Activated gamma-delta T cell treated with Interleukin-2 at 50 U/mL for 16 hours (primary cell): ENCODE data around the gene LRMDA.
"Not testable (repeated sequence)": the region's sequence is repeated elsewhere in the genome, so short reads cannot be mapped to it uniquely, and the experiment has no call there.

Source experiments
- DNase-seq: peaks from one replicate; pipeline ENCODE4 v3.0.0-alpha.2; 2020

LRMDA gene

DNA sequence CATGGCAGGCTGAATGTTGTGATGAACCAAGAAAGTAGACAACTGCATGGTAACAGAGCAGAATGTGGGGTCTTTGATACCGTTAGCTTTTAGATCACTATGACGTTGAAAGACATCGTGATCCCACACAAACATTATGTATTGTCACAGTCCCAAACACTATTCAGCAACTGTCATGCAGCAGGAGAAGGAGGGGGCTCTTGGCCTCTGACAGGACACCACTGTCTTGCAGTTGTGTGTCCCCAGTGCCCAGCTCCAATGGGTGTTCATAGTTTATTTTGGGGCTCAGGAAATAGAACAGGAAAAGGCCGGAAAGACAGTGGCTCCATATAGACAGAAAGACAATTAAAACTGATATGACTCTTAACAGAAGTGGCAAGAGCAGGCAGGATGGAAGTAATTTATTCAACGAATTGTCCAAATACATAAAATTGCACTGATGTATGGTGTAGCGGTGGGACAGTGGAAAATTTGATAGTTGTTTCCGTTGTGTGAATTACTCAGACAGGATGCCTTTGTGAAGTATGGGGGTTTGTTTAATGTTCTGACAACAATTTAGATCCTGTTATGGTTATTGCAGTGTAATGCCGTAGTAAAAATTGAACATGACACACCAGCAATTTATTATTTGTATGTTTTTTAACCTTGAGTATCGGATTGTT is 292.0 kb downstream of the LRMDA start:
- no peak for DNase-seq

DNA sequence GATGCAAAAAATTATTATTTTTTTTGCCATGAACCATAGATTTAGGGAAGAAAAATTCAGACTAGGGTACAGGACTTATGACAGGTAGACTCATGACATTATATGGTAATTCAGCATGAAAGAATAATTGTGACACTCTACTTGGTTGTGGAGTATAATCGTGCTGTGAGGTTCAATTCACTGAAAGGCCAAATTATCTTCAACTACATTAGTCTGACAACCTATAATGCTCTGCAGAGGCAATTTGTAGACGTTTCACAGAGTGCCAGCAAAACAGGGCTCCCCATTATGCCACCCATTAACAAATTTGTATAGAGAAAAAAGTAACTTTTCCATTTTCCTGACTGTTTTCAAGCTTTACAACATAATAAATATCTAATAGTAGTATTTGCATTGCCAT is 292.6 kb downstream of the LRMDA start:
- no peak for DNase-seq

DNA sequence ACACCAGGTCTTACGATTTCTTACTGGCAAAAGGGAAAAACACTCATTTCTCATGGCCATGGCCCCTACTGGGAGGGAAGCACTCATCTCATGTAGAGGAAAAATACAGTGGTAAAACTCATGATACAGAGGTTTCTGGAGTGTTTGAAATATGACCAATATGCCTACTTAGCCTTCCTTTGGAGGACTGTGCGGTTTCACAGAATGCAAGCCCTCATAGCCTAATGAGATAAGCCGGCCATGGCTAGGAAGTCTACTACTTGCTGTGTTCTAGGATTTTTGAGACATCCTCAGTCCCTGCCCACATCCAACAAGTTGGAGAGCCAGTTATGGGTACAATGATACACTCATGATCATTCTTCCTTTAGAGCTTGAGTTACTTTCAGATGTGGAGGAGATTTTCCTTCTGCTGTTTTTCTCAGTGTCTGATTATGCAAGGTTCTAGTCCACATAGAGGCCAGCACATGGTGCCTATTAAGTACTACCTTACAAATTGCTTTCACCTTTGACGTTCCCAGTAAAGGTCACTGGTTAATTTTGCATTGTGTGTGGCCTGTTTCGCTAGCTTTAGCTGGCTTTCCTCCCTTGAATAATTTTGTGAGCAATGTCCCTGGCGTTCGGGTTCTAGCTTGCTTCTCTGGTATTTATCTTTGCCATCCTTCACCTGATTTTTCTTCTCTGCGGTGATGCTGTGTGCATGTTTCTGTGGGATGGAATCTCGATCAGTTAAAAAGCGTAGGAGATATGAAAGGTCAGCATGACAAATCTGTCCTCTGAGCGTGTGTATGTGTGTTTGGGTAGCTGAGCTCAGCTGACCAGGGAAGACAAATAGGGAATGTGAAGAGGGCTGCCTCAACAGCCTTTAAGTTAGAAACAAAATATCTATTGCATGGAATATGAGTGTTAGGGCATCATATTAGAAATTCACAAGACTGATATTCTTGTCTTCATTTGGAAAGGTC is 295.4 kb downstream of the LRMDA start:
- DNase-seq, result no peak

DNA sequence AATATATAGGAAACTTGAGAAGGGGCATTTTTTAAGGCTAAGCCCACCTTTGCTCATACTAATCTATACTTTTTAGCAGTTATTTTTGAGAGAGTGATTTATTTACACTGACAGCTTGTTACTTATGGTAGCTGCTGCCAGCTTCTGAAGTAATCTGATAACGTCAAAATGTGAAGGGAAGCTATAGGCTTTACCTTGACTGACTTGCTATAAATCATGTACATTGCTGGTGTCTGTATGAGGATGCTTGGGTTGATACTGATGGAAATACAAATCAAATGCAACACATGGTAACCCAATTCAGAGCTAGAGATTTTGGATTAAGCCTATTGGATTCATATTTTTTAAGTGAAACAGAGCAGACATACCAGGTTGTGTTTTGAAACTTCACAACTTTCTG is 299.4 kb downstream of the LRMDA start:
- DNase-seq, result no peak

DNA sequence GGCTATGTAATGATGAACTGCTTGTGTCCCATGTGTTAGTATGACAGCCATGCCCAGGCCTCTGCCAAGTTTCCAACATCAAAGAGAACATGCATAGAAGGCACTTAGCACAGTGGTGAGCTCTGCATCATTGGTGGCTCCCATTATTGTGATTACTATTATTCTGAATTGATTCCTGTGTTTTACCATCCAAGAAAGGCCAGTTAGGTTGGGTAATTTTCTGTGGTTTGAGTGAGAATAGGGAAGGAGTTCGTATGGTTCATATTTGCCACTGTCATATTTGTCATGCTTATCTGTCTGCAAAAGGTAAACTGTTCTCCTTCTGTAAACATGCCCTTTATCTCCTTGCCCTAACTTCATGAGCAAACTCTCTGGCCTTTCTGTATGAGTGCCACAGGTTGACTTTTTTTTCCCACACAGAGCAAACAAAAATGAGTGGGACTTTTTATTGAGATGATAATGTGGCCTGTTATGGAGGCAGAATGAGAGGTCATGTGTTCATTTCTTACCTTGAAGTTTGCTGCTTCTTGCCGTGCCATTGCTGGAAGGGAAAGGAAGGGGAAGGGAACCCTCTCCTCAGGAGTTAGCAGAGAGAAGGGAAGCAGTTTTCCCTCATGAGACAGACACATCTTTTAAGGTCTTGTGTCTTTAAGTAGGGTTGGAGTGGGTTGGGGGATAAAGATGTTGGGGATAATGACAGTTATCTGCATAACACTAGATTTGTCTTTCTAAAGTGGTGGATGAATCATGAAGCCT is 301.9 kb downstream of the LRMDA start:
- DNase-seq, result no peak

DNA sequence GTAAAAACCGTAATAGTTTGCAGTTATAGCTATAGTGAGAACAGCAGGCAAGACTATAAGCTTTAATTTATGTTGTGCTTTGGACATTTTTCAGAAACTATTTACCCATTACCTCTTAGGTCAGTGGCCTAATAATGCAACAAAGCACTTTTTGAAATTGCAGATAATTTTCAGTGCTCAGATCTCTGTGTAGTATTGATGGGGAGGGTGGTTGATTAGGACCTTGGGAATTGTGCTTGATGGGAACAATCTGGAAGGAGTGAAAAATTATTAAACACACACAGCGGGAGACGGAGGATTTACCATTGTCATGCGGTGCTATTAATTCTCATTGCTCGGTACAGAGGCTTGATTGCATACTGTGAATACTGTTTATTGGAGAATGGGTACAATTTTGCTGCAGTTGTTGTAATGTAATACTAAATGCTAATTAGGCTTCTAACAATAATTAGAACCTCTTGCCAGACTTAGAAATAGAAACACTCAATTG is 304.8 kb downstream of the LRMDA start:
- DNase-seq, result no peak

DNA sequence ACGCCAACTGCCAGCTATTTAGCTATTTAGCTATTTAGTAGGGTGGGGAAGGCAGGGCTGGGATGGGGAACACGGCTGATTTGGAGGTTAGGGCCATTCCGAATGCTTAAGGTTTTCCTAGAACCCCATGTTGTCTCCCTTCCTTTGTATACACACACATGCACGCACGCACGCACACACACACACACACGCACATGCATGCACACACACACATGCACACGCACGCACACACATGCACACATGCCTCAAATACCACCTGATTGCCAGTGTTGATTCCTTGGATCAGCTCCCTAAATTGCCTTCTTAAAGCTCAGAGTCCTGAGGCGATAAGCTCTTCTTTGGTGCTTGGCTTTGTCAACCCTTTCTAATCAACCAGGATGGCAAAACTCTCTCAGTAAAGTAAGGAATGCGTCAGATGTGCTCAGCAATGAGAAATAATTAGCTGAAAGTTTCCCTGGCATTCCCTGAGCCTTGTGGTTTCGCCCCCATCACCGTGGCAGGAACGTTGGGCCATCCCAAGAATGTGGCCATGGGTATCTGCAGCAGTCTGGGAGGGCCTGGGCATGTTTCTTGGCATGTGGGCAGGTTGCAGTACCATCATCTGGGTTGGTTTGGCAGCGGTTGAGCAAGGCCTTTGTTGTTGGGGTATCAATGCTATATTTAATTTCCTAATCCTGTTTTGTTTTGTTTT is 305.6 kb downstream of the LRMDA start:
- no peak for DNase-seq

DNA sequence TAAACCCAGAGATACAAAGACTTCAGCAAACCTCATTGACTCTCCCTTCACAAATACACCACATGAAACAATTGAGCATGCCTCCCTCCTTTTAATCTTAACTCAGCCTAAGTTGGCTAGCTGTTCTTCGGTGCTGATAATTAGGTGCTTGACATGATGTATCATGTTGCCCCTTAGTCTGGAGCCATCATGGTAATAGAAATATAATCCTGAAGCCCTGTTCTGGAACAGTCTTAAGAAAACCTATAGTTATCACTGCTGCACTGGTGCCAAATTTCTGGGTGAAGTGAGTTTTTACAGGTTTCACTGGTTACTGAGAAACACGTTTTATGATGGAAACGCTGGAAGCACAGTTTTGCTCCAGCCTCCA is 306.1 kb downstream of the LRMDA start:
- DNase-seq, result no peak

DNA sequence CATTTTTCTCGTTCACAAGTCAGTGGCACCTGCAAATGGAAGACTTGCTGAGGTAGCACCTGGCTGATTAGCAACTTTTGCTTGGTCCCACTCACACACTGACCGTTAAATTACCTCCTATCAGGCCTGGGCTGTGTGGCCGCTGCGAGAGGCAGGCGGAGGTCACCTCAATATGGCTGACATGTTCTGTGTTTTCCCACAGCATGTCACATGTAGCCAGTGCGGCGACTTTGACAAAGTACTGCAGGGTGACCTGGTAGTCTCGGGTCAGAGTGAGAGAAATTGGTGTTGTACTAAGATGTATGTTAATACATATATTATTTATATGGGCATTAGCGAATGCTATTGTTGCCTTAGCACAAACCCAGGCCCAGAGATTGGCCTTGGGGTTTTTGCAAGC is 307.5 kb downstream of the LRMDA start:
- no peak for DNase-seq

DNA sequence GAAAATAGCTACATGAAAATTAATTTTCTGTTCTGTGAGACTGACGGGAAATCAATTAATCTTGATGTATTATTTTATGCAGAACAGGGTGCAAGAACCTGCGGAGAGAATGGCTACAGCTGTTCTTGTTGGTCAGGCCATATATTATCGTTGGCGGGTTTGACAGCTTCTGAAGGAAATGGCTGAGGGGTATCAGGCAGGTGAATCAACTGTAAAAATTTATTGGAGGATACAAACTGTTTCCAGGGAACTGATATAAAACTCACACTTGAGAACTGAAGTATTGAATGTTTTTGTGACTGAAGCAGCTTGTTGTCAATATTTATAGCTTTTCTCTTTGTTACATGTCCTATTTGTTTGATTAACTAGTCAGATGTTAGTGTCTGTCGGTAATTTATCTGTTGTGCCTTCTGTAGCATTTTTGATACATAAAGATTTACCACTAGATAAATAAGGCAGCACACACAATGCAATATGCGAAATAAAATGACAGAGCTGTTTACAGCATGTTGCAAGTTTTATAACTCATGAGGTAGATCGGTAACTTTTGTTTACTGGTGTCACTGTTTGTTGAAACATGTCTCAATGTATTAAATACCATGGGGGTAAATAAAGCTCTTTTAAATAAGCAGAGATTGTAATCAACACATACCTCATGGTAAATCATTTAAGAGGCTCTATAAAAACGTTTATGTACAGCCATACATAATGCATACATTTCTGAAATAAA is 308.2 kb downstream of the LRMDA start:
- no peak for DNase-seq

DNA sequence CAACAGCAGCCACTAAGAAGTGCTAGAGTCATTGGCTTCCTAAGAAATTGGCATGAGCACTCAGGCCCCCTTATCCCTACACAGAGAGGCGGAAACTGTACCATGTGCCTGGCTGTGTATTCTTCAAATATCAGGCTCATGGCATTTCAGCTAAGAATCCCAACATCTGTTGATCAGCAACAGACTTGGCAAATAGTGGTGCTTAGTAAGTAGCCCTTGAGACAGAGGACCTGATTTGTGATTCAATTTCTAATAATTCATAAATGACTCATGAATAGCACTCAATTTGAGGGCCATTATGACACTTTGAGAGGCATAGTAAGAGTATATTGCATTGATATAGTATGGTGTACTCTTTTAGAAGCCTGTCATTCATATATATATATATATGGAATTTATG is 309.1 kb downstream of the LRMDA start:
- no peak for DNase-seq

DNA sequence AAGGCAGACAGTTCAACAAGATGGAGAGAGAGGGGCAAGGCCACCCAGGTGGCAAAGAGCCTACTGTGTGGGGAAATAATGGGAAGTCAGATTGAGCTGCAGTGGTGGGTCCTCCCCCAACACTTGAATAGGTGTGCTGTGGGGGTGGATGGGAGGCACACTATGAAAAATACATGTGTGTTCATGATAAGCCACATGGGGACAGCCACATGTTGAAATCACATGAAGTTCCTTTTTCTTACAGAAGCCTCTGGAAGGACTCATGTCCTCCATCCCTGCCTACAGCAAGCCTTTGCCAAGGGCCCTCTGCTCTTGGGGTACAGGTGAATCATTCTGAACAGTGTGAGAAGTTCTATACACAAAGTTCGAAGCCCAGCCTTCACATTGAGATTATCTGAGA is 310.9 kb downstream of the LRMDA start:
- DNase-seq, result no peak

DNA sequence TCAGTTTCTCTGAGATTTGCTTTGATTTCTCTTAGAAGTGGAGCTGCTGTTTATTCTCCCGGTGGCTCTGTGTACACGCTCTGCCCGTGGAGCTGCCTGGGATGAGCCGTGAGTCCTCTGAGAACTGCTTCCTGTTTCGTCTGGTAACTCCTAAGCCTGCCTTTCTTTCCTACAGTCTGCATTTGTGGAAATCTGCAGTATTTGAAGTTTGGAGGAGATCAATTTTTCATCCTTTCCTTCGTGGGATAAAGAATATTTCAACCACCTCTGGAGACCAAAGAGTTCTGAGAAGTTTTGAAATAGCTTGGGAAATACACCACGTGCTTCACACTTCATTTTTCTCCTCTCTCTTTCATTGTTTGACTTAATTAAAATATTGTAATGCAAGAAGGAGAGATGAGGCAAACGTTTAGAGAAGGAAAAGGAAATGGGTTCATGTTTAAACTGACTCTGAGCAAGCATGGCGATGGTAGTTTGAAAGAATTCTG is 311.9 kb downstream of the LRMDA start:
- DNase-seq, result no peak

DNA sequence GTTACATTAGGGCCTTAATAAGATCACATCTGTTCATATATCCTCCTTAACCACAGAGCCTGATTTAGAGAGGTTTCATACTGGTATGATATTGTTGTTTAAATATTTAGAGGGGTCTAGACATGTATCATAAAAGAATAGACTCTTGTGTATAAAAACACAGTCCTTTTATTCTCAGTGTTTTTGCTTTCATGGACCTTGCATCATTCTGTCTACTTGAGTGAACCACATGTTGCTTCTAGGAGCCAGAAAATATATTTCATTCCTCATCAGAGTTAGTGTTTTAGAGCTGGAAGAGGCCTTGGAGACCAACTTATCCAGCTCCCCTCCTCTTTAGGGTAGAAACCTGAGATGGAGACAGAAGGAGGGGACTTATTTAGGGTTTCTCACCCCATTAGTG is 312.8 kb downstream of the LRMDA start:
- no peak for DNase-seq

DNA sequence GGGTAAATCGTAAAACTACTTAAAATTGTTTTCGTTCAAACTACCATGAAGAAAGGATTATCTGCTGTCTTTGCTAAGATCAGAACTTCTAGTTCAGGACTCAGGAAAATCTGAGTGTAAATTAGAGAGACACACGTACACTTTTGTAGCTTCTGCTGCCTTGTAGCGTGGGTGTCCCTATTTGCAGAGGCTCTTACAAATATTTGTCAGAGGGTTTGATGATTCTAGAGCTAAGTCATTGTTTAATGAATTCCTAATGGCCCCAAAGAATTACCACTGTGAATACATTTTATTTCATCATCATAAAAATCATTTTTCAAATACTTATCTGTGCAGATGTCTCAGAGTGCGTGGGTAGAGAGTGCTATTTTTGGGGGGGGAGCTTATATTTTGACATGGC is 314.9 kb downstream of the LRMDA start:
- DNase-seq, result no peak

DNA sequence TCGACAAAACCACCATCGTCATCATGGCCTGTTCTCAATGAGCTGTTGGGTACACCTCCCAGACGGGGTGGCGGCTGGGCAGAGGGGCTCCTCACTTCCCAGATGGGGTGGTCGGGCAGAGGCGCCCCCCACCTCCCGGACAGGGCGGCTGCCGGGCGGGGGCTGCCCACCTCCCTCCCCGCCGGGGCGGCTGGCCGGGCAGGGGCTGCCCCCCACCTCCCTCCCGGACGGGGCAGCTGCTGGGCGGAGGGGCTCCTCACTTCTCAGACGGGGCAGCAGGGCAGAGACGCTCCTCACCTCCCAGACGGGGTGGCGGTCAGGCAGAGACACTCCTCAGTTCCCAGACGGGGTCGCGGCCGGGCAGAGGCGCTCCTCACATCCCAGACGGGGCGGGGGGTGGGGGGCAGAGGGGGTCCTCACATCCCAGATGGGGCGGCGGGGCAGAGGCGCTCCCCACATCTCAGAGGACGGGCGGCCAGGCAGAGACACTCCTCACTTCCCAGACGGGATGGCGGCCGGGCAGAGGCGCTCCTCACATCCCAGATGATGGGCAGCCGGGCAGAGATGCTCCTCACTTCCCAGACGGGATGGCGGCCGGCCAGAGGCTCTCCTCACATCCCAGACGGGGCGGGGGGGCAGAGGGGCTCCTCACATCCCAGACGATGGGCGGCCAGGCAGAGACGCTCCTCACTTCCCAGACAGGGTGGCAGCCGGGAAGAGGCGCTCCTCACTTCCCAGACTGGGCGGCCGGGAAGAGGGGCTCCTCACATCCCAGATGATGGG is 318.9 kb downstream of the LRMDA start:
- DNase-seq, result not testable (repeated sequence)

DNA sequence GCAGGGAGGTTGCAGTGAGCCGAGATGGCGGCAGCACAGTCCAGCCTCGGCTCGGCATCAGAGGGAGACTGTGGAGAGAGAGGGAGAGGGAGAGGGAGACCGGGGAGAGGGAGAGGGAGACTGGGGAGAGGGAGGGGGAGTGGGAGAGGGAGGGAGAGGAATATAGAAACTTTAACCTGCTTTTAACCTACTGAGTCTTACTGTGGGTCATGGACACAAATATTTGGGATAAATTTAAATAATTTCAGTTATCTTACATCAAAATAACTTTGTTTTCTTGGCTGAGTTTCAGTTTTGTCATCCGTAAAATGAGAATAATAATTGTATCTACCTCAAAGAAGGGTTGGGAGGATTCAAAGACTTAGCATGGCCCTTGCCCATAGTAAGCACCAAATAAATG is 319.8 kb downstream of the LRMDA start:
- DNase-seq, result no peak

DNA sequence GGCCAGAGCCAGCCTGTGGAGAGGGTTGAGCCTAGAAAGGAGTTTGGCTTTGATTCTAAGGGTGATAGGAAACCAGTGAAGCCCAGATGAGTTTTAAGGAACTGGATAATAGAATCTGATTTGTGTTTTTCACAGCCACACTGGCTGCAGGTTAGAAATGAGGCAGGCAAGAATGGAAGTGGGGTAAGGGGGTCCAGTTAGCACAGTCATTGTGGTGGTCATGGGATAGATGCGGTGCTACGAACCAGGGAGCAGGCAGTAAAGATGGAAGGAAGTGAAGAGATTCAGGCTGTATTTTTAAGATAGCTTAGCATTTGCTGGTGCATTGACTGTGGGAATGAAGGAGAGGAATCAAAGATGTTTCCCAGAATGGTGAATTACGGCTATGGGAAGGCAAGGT is 322.2 kb downstream of the LRMDA start:
- no peak for DNase-seq

DNA sequence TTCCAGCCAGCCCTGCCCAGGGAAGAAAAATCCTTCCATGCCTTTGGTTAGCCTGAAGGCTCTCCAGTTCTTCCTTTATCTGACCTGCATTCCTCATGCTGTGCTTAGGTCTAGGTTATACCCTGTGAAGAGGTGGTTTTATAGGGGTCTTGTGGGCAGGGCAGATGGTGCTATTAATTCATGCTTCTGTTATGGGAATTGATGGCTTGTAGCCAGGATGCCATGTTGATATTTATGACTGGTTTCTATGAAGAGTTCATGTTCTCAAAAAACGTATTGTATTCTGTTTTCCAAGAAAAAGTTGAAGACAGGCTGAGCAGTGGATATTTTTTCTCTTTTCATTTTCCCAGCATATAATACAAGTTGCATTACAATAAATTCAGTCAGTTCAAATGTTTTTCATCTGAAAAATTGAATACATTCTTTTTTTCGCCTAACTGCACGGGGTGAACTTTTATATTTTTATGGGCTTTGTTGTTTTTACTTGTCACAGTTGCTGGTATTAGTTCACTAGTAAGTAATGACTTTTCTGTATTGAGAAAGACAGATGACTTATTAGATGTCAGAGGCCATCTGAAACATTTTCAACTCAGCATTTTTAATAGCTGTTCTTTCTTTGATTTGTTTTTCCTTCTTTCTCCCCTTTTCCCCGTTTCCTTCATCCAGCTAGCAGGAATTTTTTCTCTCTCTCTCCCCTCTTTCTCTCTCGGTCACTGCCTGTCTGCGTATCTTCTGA is 322.8 kb downstream of the LRMDA start:
- DNase-seq, result no peak

DNA sequence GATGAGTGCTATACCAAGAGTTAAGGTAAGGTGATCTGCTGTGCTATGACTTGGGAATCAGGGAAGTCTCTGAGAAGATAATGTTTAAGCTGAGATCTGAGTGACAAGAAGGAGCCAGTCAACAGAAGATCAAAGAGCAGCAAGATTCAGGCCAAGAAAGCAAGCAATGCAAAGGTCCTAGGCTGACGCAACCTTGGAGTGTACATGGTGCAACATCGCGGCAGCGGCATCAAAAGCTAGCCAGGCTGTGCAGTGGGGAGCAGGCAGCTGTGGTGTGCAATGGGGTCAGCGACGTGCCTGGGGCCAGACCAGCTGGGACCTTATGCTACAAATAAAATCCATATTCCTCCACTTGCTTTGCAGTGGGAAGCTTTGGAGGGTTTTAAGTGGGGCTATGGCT is 324.1 kb downstream of the LRMDA start:
- no peak for DNase-seq

DNA sequence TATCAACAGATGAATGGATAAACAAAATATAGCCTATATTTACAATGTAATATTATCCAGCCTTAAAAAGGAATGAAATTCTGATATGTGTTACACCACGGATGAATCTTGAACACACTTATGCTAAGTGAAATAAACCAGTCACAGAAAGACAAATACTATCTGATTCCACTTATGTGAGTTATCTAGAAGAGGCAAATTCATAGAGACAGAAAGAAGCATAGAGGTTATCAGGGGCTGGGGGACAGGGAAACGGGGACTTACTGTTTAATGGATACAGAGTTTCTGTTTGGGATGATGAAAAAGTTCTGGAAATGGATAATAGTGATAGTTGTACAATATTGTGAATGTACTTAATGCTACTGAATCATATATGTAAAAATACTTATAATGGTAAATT is 329.9 kb downstream of the LRMDA start:
- no peak for DNase-seq
